GM18861 (cell line): Measurements from ENCODE around the gene KRTAP19-7.

Experiments used
- ATAC-seq: cut with Tn5 transposase; IDR thresholded peaks from one replicate; pipeline ENCODE4 v1.9.1; 2021; ENCODE audit not compliant: unreplicated experiment

KRTAP19-7 gene

GRCh38 chr21:30561264-30561895 lies at the start of gene KRTAP19-7:
Gene KRTAP19-7 (minus strand): TSS chr21:30561314. CDS start chr21:30561289, 25 bp downstream.
- no peak for ATAC-seq

GRCh38 chr21:30605968-30606367 lies 44.9 kb upstream of the KRTAP19-7 start:
- no peak for ATAC-seq

GRCh38 chr21:30600787-30601186 lies 39.7 kb upstream of the KRTAP19-7 start, which contains the start of gene KRTAP22-1:
Gene KRTAP22-1 (plus strand): TSS chr21:30601087.
- ATAC-seq = no peak

GRCh38 chr21:30598802-30599201 lies 37.7 kb upstream of the KRTAP19-7 start, which contains the start of gene KRTAP6-2:
Gene KRTAP6-2 (minus strand): TSS chr21:30598902. CDS start chr21:30598874, 28 bp downstream.
- ATAC-seq = no peak

- ATAC-seq = no peak
Measured at GRCh38 chr21:30592140-30592539, 31.0 kb upstream of the KRTAP19-7 start, which contains the start of gene KRTAP6-3. Gene KRTAP6-3 (plus strand): TSS chr21:30592440. CDS start chr21:30592446, 6 bp downstream.

GRCh38 chr21:30590297-30590696 lies 29.2 kb upstream of the KRTAP19-7 start, which contains the start of gene KRTAP22-2:
Gene KRTAP22-2 (minus strand): TSS chr21:30590397.
- ATAC-seq = no peak

GRCh38 chr21:30582870-30583269 lies 21.8 kb upstream of the KRTAP19-7 start:
- ATAC-seq = no peak

- ATAC-seq = no peak
Measured at GRCh38 chr21:30580132-30580531, 19.0 kb upstream of the KRTAP19-7 start.

- no peak for ATAC-seq
Measured at GRCh38 chr21:30579346-30579745, 18.2 kb upstream of the KRTAP19-7 start.

GRCh38 chr21:30577766-30578165 lies 16.7 kb upstream of the KRTAP19-7 start:
- ATAC-seq = no peak

GRCh38 chr21:30567617-30568016 lies 6.5 kb upstream of the KRTAP19-7 start:
- ATAC-seq = no peak

- no peak for ATAC-seq
Measured at GRCh38 chr21:30563630-30564029, 2.5 kb upstream of the KRTAP19-7 start.

- no peak for ATAC-seq
Measured at GRCh38 chr21:30563072-30563471, 2.0 kb upstream of the KRTAP19-7 start.

GRCh38 chr21:30561957-30562356 lies 843 bp upstream of the KRTAP19-7 start:
- no peak for ATAC-seq

GRCh38 chr21:30555095-30555494 lies 6.0 kb downstream of the KRTAP19-7 start:
- ATAC-seq = no peak

- ATAC-seq = no peak
Measured at GRCh38 chr21:30552782-30553181, 8.3 kb downstream of the KRTAP19-7 start.

- no peak for ATAC-seq
Measured at GRCh38 chr21:30541764-30542163, 19.4 kb downstream of the KRTAP19-7 start, which contains the start of gene KRTAP19-6. Gene KRTAP19-6 (minus strand): TSS chr21:30541864. CDS start chr21:30541833, 31 bp downstream.

- no peak for ATAC-seq
Measured at GRCh38 chr21:30518876-30519275, 42.2 kb downstream of the KRTAP19-7 start.

- no peak for ATAC-seq
Measured at GRCh38 chr21:30515681-30516080, 45.4 kb downstream of the KRTAP19-7 start.
